Activated CD8-positive, alpha-beta memory T cell treated with anti-CD3 and anti-CD28 coated beads, Interleukin-2, amount 50 U/mL, for 24 hours (primary cell): ENCODE results near the gene ELMO3.

Source experiments
- DNase-seq: peaks from one replicate; pipeline ENCODE4 v3.0.0-alpha.2; 2020; ENCODE audit errors: extremely low read depth

Gene ELMO3

GRCh38 chr16:67199011-67199807 is at the start of gene ELMO3:
Gene ELMO3 (plus strand): TSS chr16:67199131. CDS start chr16:67199327, 196 bp downstream.
- no peak for DNase-seq

- no peak for DNase-seq
These were observed 49.5 kb upstream of the ELMO3 start for GRCh38 chr16:67149276-67150046.

- no peak for DNase-seq
These were observed 48.7 kb upstream of the ELMO3 start for GRCh38 chr16:67150047-67150832.

- no peak for DNase-seq
These were observed 48.0 kb upstream of the ELMO3 start, which contains the start of gene B3GNT9 for GRCh38 chr16:67150833-67151396. Gene B3GNT9 (minus strand): TSS chr16:67150998. CDS start chr16:67150485, 513 bp downstream.

- no peak for DNase-seq
These were observed 47.4 kb upstream of the ELMO3 start for GRCh38 chr16:67151431-67152097.

GRCh38 chr16:67154578-67155294 is 44.2 kb upstream of the ELMO3 start:
- DNase-seq = no peak

- no peak for DNase-seq
These were observed 43.4 kb upstream of the ELMO3 start for GRCh38 chr16:67155295-67156142.

GRCh38 chr16:67156143-67156844 is 42.6 kb upstream of the ELMO3 start:
- DNase-seq = no peak

- DNase-seq = no peak
These were observed 41.7 kb upstream of the ELMO3 start for GRCh38 chr16:67157106-67157748.

GRCh38 chr16:67157892-67158635 is 40.9 kb upstream of the ELMO3 start:
- no peak for DNase-seq

- no peak for DNase-seq
These were observed 40.0 kb upstream of the ELMO3 start for GRCh38 chr16:67158637-67159600.

GRCh38 chr16:67161595-67162058 is 37.3 kb upstream of the ELMO3 start:
- DNase-seq = no peak

GRCh38 chr16:67162506-67163163 is 36.3 kb upstream of the ELMO3 start:
- no peak for DNase-seq

GRCh38 chr16:67163164-67163998 is 35.5 kb upstream of the ELMO3 start:
- DNase-seq = no peak

- no peak for DNase-seq
These were observed 34.9 kb upstream of the ELMO3 start for GRCh38 chr16:67163999-67164558.
